Activated T-helper 1 cell treated with anti-CD3 and anti-CD28 coated beads, Interleukin-12 subunit alpha, Interleukin-12 subunit beta, Interleukin-2, Interleukin-4 antibody, amounts not matched to agents 30 ng/mL and 10 ng/mL and 1 ng/mL, durations not matched to agents 14 hours and 24 hours and 36 hours (primary cell): ENCODE data around the gene DBX2. TPM values are rescaled to one million over a fixed set of nuclear protein-coding genes. Genes with fewer than 3 reads are reported as not detected.
"Not testable (repeated sequence)": the region's sequence is repeated elsewhere in the genome, so short reads cannot be mapped to it uniquely, and the experiment has no call there.

ENCODE experiments used
- DNase-seq: peaks from one replicate; pipeline ENCODE4 v3.0.0; 2021; ENCODE audit warnings: low spot score
- H3K27ac Mint-ChIP-seq: one replicate; pipeline ENCODE4 v1.8.0; 2021; ENCODE audit warnings: mild to moderate bottlenecking, mixed read lengths
- H3K27me3 Mint-ChIP-seq: one replicate; pipeline ENCODE4 v1.8.0; 2022; ENCODE audit warnings: mild to moderate bottlenecking, moderate library complexity, mixed read lengths; ENCODE audit not compliant: insufficient read depth
- H3K36me3 Mint-ChIP-seq: one replicate; pipeline ENCODE4 v1.8.0; 2021; ENCODE audit warnings: low read depth, mixed read lengths
- H3K4me1 Mint-ChIP-seq: one replicate; pipeline ENCODE4 v1.8.0; 2021; ENCODE audit warnings: low read depth, mixed read lengths
- H3K4me3 Mint-ChIP-seq: one replicate; pipeline ENCODE4 v1.8.0; 2021; ENCODE audit warnings: mild to moderate bottlenecking, moderate library complexity, mixed read lengths
- H3K9me3 Mint-ChIP-seq: one replicate; pipeline ENCODE4 v1.8.0; 2021; ENCODE audit warnings: mixed read lengths
- intact Hi-C: fragments of 100-400 bp; cut with micrococcal nuclease; formaldehyde crosslinking; loops from one replicate; pipeline ENCODE4 v1.15.1; 2024
- total RNA-seq: library from RNA; stranded (reverse); gene quantifications from 2 replicates; pipeline ENCODE4 v1.2.3, GENCODE V29; 2022

Gene DBX2
- total RNA-seq, 1 donor from 2014 or later, result not detected

DNA sequence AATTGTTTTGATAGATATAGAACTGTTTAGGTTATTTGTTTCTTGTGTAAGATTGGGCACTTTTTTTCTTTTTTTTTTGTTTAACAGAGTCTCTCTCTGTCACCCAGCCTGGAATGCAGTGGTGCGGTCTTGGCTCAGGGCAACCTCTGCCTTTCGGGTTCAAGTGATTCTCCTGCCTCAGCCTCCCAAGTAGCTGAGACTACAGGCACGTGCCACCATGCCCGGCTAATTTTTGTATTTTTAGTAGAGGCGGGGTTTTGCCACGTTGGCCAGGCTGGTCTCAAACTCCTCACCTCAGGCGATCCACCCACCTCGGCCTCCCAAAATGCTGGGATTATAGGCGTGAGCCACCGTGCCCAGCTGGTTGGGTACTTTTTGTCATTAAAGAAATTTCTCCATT, 66.0 kb downstream of the DBX2 start:
- H3K27ac Mint-ChIP-seq, intact Hi-C loops, H3K4me3 Mint-ChIP-seq, H3K4me1 Mint-ChIP-seq, H3K27me3 Mint-ChIP-seq, H3K9me3 Mint-ChIP-seq, DNase-seq, H3K36me3 Mint-ChIP-seq: not testable (repeated sequence)

DNA sequence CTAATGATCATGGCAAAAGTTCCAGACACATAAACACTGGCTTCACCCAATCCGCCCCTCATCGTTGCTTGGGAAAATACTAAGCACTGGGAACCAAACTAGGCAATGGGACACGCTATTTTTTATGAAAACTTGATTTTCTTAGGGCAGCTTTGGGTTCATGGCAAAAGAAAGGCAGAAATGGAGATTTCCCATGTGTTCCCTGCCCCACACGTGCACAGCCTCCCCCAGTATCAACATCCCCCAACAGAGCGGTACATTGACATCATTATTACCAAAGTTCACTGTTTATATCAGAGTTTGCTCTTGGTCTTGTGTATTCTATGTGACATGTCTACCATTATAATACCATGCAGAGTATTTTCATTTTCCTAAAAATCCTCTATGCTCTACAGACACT, 71.0 kb downstream of the DBX2 start:
- Mint-ChIP-seq H3K27ac (no peak overlapping the region), H3K36me3 (no peaks in the 10 kb centered on the region), H3K4me1 (no peaks in the 10 kb centered on the region), H3K4me3 (no peak overlapping the region), H3K9me3 (no peaks in the 10 kb centered on the region), H3K27me3 (peaks cover 2% of the 10 kb centered on the region)
- no peak for DNase-seq
- intact Hi-C loops, result no loop called here

DNA sequence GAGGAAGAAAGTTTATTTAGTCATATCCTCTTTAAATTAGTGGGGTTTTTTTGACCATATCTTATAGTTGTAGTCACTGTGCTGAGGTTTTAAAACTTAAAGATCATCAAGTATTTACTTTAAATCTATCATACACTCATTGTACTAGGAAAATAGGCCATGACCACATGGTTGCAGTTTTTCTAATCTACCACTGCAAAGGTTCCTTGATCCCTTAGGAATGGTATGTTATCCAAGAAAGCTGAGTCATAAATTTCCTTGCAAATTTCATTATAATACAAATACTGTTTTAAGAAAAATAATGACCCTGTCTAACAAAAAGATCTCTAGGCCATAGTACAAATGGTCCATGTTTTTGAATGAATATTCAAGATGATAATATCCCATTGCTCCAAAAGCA, 74.7 kb downstream of the DBX2 start:
- DNase-seq, result no peak
- intact Hi-C loops, result no loop called here
- Mint-ChIP-seq H3K36me3 (no peaks in the 10 kb centered on the region), H3K4me1 (no peaks in the 10 kb centered on the region), H3K4me3 (no peak overlapping the region), H3K9me3 (no peaks in the 10 kb centered on the region), H3K27ac (no peak overlapping the region), H3K27me3 (no peaks in the 10 kb centered on the region)

DNA sequence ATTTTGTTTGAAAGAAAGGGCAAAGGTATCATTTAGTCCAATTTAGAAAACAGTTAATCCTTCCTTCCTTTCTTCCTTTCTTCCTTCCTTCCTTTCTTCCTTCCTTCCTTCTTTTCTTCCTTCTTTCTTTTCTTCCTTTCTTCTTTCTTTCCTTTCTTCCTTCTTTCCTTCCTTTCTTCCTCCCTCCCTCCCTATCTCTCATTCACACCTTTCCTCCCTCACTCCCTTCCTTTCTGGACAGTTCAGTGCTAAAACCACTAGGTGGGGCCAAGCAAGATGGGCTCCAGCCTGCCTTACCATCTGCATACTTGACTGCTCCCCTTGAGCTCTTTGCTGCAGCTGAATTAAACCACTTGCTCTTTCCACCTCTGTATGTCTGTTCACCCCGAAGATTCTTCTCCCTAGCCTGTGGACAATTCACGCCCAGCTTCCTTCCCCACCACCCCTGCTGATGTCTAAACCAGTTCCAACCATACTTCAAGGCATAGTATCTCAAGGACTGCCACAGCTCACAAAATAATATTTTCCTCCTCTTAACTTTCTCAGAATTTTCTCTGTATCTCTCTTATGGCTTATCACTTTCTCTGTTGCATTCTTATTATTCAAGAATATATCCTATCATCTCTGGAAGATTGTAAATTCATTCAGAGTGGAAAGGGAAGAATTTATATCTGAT, 78.0 kb downstream of the DBX2 start:
- no peak overlapping the region for H3K4me3 Mint-ChIP-seq
- no peak overlapping the region for H3K27ac Mint-ChIP-seq
- no peaks in the 10 kb centered on the region for H3K27me3 Mint-ChIP-seq
- intact Hi-C loops, result no loop called here
- no peak for DNase-seq
- peaks cover 5% of the 10 kb centered on the region for H3K4me1 Mint-ChIP-seq
- H3K36me3 Mint-ChIP-seq, result no peaks in the 10 kb centered on the region
- H3K9me3 Mint-ChIP-seq, result no peaks in the 10 kb centered on the region

DNA sequence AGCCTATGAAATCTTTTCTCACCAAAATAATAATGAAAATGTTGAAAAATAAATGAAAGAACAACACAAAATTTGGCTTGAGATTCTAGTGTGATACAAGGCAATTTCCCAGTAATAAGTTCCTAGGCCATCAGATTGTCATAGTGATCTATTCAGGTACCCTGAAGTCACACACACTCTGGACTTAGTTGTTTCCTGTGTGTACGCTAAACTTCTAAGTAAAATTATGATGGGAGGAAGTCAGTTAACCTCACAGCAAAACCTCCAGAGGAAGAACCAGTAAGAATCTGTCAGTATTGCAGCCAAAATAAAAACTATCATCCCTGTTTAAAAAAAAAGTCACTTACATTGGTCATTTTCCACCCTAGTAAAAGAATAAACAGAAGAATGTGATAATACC, 81.9 kb downstream of the DBX2 start:
- intact Hi-C loops, result no loop called here
- Mint-ChIP-seq H3K4me1 (peaks cover 5% of the 10 kb centered on the region), H3K36me3 (no peaks in the 10 kb centered on the region), H3K9me3 (no peaks in the 10 kb centered on the region), H3K4me3 (no peak overlapping the region), H3K27ac (no peak overlapping the region), H3K27me3 (no peaks in the 10 kb centered on the region)
- no peak for DNase-seq

Other genes starting within 250 kb of the DBX2 start
- gene NELL2, start 174.8 kb downstream of the DBX2 start, total RNA-seq, result 11.5 and 16.4 TPM in 2 replicates
- 21.7 and 22.1 TPM in 2 replicates for gene ANO6, start 165.0 kb upstream of the DBX2 start, total RNA-seq